Left ventricle myocardium inferior (tissue), 1 donor: Measurements from ENCODE around the gene SLC16A1. TPM values are rescaled to one million over a fixed set of nuclear protein-coding genes. Genes with fewer than 3 reads are reported as not detected.

Experiments used
- DNase-seq: peaks from one replicate; pipeline ENCODE4 v3.0.0-alpha.2; 2020
- H3K27ac ChIP-seq: fragments of 200-600 bp; replicated peaks from 2 replicates; pipeline ENCODE4 v1.8.0; 2021
- H3K27me3 ChIP-seq: fragments of 200-600 bp; 2 replicates; pipeline ENCODE4 v1.8.0; 2021; ENCODE audit warnings: low read depth
- H3K36me3 ChIP-seq: fragments of 200-600 bp; 2 replicates; pipeline ENCODE4 v1.8.0; 2021
- H3K4me1 ChIP-seq: fragments of 200-600 bp; 2 replicates; pipeline ENCODE4 v1.8.0; 2021
- H3K4me3 ChIP-seq: fragments of 200-600 bp; 2 replicates; pipeline ENCODE4 v1.8.0; 2021; ENCODE audit warnings: mild to moderate bottlenecking, moderate library complexity
- H3K9me3 ChIP-seq: fragments of 200-600 bp; replicated peaks from 2 replicates; pipeline ENCODE4 v1.8.0; 2021
- CTCF ChIP-seq: fragments of 200-600 bp; IDR thresholded peaks from 2 replicates; pipeline ENCODE4 v1.8.0; 2021; ENCODE audit warnings: antibody characterized with exemption, mild to moderate bottlenecking, borderline replicate concordance
- intact Hi-C: fragments of 100-400 bp; cut with micrococcal nuclease; formaldehyde crosslinking; loops from one replicate; pipeline ENCODE4 v1.11.0; 2022
- total RNA-seq: library from RNA; stranded (reverse); fragmentation: NEBNext Ultra II Directional; extraction: Animal tissue kit (Norgen Biotek cat#: 25700); gene quantifications from one replicate; pipeline ENCODE4 v1.2.1, GENCODE V29; 2021
- donor health status: DM: no; HTN: yes; CAD: no; lungs with severe emphysema.

Gene SLC16A1
- total RNA-seq, 1 donor from 2014 or later: 154 TPM

DNA sequence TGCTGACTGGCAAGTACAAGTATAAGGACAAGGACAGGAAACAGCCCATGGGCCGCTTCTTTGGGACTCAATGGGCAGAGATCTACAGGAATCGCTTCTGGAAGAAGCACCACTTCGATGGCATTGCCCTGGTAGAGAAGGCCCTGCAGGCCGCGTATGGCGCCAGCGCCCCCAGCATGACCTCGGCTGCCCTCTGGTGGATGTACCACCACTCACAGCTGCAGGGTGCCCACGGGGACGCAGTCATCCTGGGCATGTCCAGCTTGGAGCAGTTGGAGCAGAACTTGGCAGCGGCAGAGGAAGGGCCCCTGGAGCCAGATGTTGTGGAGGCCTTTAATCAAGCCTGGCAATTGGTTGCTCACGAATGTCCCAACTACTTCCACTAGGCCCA, 32.0 kb downstream of the SLC16A1 start:
- intact Hi-C loops: no loop called here
- peaks cover 55% of the 10 kb centered on the region for H3K4me1 ChIP-seq
- no peak for TF ChIP-seq CTCF
- H3K27ac ChIP-seq: peak overlapping the region; percentile 20
- no peak overlapping the region for H3K4me3 ChIP-seq
- no peak for DNase-seq
- H3K27me3 ChIP-seq: no peaks in the 10 kb centered on the region
- H3K9me3 ChIP-seq: no peaks in the 10 kb centered on the region
- H3K36me3 ChIP-seq: peaks cover 37% of the 10 kb centered on the region

- no peak overlapping the region for H3K4me3 ChIP-seq
- no peak for DNase-seq
- peaks cover 36% of the 10 kb centered on the region for H3K36me3 ChIP-seq
- peaks cover 49% of the 10 kb centered on the region for H3K4me1 ChIP-seq
- no peaks in the 10 kb centered on the region for H3K27me3 ChIP-seq
- no peak for TF ChIP-seq CTCF
- H3K9me3 ChIP-seq: no peaks in the 10 kb centered on the region
- intact Hi-C loops: no loop called here
- H3K27ac ChIP-seq: peak overlapping the region; percentile 22
These were observed 32.6 kb downstream of the SLC16A1 start for GRCh38 chr1:112923234-112923958.

DNA sequence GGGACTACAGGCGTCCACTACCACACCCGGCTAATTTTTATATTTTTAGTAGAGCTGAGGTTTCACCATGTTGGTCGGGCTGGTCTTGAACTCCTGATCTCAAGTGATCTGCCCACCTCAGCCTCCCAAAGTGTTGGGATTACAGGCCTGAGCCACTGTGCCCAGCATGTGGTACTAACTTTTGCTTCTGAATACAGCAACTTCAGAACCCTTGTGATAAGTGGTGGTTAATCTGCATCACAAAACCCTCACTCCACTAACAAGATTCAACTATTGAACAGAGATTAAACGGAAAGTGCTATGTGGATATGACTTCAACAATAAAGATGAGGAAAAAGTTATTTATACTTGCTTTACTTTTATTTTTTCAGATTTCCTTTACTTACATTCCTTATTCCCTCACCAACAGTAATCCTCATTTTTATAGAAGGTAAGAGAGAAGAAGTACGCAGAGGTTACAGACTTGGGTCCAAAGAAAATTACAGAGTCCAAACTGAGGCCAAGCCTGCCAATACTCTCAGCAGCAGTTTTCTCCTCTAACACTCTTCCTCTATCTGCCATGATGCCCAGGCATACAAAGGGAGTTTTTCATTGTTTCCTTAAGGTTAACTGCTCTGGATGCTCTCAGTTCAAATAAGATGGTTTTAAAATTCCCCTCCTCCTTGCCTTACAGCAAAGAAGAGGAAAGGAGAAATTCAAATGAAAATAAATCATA, 44.3 kb downstream of the SLC16A1 start:
- no peak for DNase-seq
- TF ChIP-seq CTCF: no peak
- no peaks in the 10 kb centered on the region for H3K27me3 ChIP-seq
- H3K9me3 ChIP-seq: no peaks in the 10 kb centered on the region
- peaks cover 30% of the 10 kb centered on the region for H3K4me1 ChIP-seq
- no peak overlapping the region for H3K4me3 ChIP-seq
- intact Hi-C loops: no loop called here
- no peak overlapping the region for H3K27ac ChIP-seq
- H3K36me3 ChIP-seq: peaks cover 35% of the 10 kb centered on the region

DNA sequence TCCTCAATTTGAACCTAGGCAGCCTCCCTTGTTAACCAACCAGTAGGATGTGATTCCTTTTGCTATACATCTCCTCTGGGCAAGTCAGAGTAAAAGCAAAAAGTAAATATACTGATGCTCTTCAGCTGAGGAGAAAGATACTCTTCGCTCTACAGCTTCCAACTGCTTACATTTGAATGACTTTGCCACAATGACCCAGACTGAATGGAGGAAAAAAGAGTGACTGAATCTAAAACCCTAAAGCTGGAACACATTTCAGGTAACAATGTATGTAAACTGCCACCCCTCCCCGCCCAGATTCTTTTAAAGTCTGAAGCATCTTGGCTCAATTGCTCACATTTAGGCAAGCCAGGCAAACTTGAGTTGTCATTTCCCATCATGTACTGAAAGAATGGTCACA, 46.1 kb downstream of the SLC16A1 start:
- Histone ChIP-seq H3K27me3 (no peaks in the 10 kb centered on the region), H3K27ac (no peak overlapping the region), H3K4me1 (peaks cover 37% of the 10 kb centered on the region), H3K4me3 (no peak overlapping the region), H3K36me3 (peaks cover 23% of the 10 kb centered on the region), H3K9me3 (no peaks in the 10 kb centered on the region)
- intact Hi-C loops: no loop called here
- no peak for TF ChIP-seq CTCF
- no peak for DNase-seq

DNA sequence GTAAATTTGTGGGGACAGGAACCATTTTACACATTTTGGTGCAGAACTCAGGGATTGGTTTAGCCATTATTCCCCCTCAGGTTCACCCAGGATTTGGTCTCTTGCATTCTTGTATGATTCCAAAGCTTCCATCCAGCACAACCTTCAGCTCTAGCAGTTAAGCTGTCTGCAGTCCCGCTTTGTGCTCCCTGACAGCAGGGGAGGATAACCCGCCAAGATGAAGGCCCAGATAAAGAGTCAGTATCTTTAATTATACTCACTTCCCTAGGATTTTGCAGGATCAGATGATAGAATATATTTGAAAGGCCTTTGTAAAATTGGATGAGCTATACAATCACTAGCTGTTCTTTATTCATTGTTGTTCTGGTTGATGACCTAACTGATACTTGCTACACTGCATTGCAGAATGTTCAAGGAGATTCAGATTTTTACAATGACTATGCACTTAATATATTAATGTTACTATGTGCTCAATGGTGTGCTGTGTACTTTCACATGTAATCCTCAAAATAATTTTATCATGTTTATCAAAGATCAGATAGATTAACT, 49.8 kb downstream of the SLC16A1 start:
- Histone ChIP-seq H3K4me1 (peaks cover 43% of the 10 kb centered on the region), H3K9me3 (no peaks in the 10 kb centered on the region), H3K27me3 (no peaks in the 10 kb centered on the region), H3K4me3 (no peak overlapping the region), H3K36me3 (no peaks in the 10 kb centered on the region), H3K27ac (peak overlapping the region; percentile 80)
- no peak for DNase-seq
- intact Hi-C loops: no loop called here
- no peak for TF ChIP-seq CTCF
